ENCODE results near the gene E4F1.
"Not testable (repeated sequence)": the region's sequence is repeated elsewhere in the genome, so short reads cannot be mapped to it uniquely, and the experiment has no call there.

DNA sequence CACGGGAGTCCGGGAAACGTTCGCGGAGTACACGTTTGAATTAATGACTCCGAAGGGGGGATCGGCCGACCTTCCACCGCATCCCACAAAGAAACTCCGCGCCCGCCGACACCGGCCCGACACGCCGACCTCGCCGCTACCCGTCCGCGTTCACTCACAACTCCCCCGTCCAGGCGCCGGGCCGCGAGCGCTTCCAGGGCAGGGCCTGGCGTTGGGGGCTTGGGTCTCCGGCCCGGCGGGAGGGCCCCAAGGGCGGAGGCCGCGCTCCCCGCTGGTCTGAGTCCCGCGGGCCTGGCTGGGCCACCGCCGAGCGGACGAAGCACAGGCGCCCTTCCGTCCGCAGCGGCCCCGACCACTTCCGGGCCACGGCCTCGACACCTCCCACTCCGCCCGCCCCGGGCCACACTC is 44.1 kb downstream of the E4F1 start:
- TF ChIP-seq, protein P1, sequence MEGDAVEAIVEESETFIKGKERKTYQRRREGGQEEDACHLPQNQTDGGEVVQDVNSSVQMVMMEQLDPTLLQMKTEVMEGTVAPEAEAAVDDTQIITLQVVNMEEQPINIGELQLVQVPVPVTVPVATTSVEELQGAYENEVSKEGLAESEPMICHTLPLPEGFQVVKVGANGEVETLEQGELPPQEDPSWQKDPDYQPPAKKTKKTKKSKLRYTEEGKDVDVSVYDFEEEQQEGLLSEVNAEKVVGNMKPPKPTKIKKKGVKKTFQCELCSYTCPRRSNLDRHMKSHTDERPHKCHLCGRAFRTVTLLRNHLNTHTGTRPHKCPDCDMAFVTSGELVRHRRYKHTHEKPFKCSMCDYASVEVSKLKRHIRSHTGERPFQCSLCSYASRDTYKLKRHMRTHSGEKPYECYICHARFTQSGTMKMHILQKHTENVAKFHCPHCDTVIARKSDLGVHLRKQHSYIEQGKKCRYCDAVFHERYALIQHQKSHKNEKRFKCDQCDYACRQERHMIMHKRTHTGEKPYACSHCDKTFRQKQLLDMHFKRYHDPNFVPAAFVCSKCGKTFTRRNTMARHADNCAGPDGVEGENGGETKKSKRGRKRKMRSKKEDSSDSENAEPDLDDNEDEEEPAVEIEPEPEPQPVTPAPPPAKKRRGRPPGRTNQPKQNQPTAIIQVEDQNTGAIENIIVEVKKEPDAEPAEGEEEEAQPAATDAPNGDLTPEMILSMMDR (conservative IDR thresholded peaks at IDR 0.05; ENCODE audit: low read depth, low read length), result not testable (repeated sequence)
- not testable (repeated sequence) for TF ChIP-seq EZH2phosphoT487 (IDR thresholded peaks at IDR 0.05; ENCODE audit: borderline replicate concordance, low read length); EZH2 (IDR thresholded peaks at IDR 0.05; ENCODE audit: low read length, unreplicated experiment)
